Transverse colon (tissue), 4 donors: ENCODE data around the gene AKAP7. TPM values are rescaled to one million over a fixed set of nuclear protein-coding genes. Genes with fewer than 3 reads are reported as not detected.

ENCODE experiments used
- DNase-seq: peaks from one replicate; pipeline ENCODE4 v3.0.0-alpha.2; 2019
- H3K27ac ChIP-seq, 4 donors: fragments of 200-600 bp; sonication (generic); 2 replicates each; pipeline ENCODE4 v1.5.1; 2016 to 2018; ENCODE audit warnings: inconsistent platforms in 4 of 4
- H3K27me3 ChIP-seq: fragments of 200-600 bp; sonication (generic); 2 replicates; pipeline ENCODE4 v1.5.1; 2017; ENCODE audit warnings: inconsistent platforms
- H3K36me3 ChIP-seq, 4 donors: fragments of 200-600 bp; sonication (generic); 2 replicates each; pipeline ENCODE4 v1.5.1; 2017 to 2019; ENCODE audit warnings: inconsistent platforms in 4 of 4
- H3K4me1 ChIP-seq, 4 donors: fragments of 200-600 bp; sonication (generic); 2 replicates each; pipeline ENCODE4 v1.5.1; 2017 to 2020; ENCODE audit warnings: inconsistent platforms in 4 of 4
- H3K4me3 ChIP-seq, 4 donors: fragments of 200-600 bp; sonication (generic); 1 replicate in 1 of 4; 2 replicates in 3 of 4; pipeline versions ENCODE4 v1.5.1 to v1.6.1; 2017 to 2019; ENCODE audit warnings: inconsistent platforms in 4 of 4
- H3K9me3 ChIP-seq, 2 donors: fragments of 200-600 bp; sonication (generic); 2 replicates each; pipeline ENCODE4 v1.5.1; 2017 to 2019; ENCODE audit warnings: inconsistent platforms in 2 of 2
- EP300 ChIP-seq: sonication (generic); formaldehyde crosslinking; IDR thresholded peaks from one replicate; pipeline ENCODE4 v1.6.1; 2017; ENCODE audit warnings: antibody characterized with exemption, low read depth
- POLR2A ChIP-seq: fragments of 450-650 bp; IDR thresholded peaks from one replicate; pipeline ENCODE4 v1.6.1; 2016; ENCODE audit warnings: antibody characterized with exemption, mild to moderate bottlenecking, moderate library complexity
- POLR2AphosphoS5 ChIP-seq, 3 donors: sonication (generic); formaldehyde crosslinking; IDR thresholded peaks; one replicate each; pipeline ENCODE4 v1.6.1; 2016; ENCODE audit warnings: antibody characterized with exemption in 3 of 3
- WGBS, 2 donors: methylation state at CpG; one replicate each; pipeline ENCODE4 v1.1.5; 2018; ENCODE audit warnings: low coverage in 1 of 2; 5-methylcytosine and 5-hydroxymethylcytosine counted together
- in situ Hi-C, 4 donors: fragments of 200-750 bp; cut with MboI; loops; one replicate each; pipeline versions ENCODE4 v1.15.0 to v1.15.1; 2017; ENCODE audit warnings: low sequenced_read_pairs in 3 of 4, low pct_ligation_motif_present in 1 of 4, low pct_unique_long_range_greater_than_20kb in 1 of 4
- intact Hi-C: fragments of 100-400 bp; cut with DNase I; formaldehyde crosslinking; loops from one replicate; pipeline ENCODE4 v1.15.1; 2023; ENCODE audit warnings: low total_unique reads
- total RNA-seq, 4 donors: library from RNA; depleted of rRNA; stranded (reverse); fragments of >200 nt; gene quantifications; one replicate each; pipeline ENCODE4 v1.1.0, GENCODE V29; 2016
- TF ChIP-seq, protein P1 (sequence below), 5 experiments: fragments of 200-600 bp in 3 of 5; fragments of 450-650 bp in 2 of 5; sonication (generic) in 3 of 5; IDR thresholded peaks; 1 replicate in 2 of 5; 2 replicates in 3 of 5; pipeline ENCODE4 v1.5.1; 2016 to 2017; ENCODE audit warnings: antibody characterized with exemption in 5 of 5, inconsistent platforms in 3 of 5, mild to moderate bottlenecking in 2 of 5, moderate library complexity in 1 of 5

Gene AKAP7
- total RNA-seq, 4 donors from 2014 or later, result 4.9 to 19.1 (median 12.0) TPM

DNA sequence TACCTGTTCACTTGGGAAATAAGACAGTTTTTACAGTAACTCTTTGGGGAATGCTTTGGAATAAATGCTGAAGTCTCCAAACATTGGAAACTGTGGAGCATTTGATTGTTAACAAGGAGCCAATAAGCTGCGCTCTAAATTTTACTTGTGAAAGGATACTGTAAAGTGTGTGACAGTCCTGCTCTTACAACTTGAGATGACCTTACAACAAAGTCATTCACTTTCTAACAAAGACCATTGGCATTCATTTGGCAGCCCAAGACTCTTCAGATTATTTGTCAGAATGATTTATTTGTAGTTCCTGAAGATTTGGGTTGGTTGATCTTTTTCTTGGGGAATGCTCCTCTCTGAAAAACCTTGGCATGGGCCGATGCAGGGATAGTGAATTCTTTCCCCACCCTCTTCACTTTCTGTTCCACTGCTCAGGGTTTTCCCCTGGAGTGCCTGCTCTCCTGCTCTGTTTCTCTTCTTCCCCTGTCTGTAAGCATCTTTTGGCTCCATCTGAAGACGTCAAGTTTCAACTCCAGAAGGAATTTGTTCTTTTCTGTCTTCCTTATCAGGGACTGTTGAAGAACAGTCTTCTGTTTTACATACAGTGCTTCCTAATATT is 116.4 kb downstream of the AKAP7 start:
- Histone ChIP-seq H3K27ac (peak overlapping the region in 3 of 4 donors; percentile 69 to 70 (median 70)), H3K4me1 (peaks cover 8 to 34% (median 16%) of the 10 kb centered on the region in 4 donors), H3K4me3 (peak overlapping the region in 2 of 4 donors; percentile 35 to 50), H3K27me3 (no peaks in the 10 kb centered on the region), H3K36me3 (no peaks in the 10 kb centered on the region), H3K9me3 (no peaks in the 10 kb centered on the region)
- in situ Hi-C loops (no loop called here), intact Hi-C loops (no loop called here)
- 34 to 39% methylated on average over 3 of the region's 3 CpGs for WGBS, 2 donors
- TF ChIP-seq POLR2AphosphoS5 (IDR thresholded peaks at IDR 0.05) (no peak), EP300 (no peak), POLR2A (no peak)
- TF ChIP-seq, protein P1, sequence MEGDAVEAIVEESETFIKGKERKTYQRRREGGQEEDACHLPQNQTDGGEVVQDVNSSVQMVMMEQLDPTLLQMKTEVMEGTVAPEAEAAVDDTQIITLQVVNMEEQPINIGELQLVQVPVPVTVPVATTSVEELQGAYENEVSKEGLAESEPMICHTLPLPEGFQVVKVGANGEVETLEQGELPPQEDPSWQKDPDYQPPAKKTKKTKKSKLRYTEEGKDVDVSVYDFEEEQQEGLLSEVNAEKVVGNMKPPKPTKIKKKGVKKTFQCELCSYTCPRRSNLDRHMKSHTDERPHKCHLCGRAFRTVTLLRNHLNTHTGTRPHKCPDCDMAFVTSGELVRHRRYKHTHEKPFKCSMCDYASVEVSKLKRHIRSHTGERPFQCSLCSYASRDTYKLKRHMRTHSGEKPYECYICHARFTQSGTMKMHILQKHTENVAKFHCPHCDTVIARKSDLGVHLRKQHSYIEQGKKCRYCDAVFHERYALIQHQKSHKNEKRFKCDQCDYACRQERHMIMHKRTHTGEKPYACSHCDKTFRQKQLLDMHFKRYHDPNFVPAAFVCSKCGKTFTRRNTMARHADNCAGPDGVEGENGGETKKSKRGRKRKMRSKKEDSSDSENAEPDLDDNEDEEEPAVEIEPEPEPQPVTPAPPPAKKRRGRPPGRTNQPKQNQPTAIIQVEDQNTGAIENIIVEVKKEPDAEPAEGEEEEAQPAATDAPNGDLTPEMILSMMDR (IDR thresholded peaks at IDR 0.05), result no peak
- DNase-seq, result no peak

DNA sequence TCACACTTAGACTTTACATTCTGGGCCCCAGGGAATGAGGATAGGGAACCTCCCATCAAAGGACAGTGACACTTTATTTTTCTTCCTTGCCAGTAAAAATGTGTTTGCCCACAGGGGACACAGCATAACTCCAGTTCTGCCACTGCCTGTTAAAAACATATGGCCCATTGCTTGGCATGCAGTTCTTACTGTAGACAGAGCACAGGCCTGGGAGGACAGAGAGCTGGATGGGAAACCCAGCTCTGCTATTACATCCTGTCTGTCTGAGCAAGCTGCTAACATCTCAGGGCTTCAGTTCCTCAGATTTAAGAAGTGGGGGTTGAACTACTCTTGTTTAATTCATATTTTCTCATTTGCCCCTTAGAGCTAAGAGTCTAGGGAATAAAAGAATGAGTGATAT is 120.2 kb downstream of the AKAP7 start:
- Histone ChIP-seq H3K27me3 (no peaks in the 10 kb centered on the region), H3K4me1 (peaks cover 8 to 49% (median 22%) of the 10 kb centered on the region in 4 donors), H3K27ac (no peak overlapping the region), H3K36me3 (no peaks in the 10 kb centered on the region), H3K4me3 (no peak overlapping the region), H3K9me3 (no peaks in the 10 kb centered on the region)
- intact Hi-C loops (no loop called here), in situ Hi-C loops (no loop called here)
- DNase-seq, result no peak
- TF ChIP-seq EP300, result no peak
- TF ChIP-seq, protein P1 (IDR thresholded peaks at IDR 0.05), result no peak
- TF ChIP-seq POLR2A, result no peak
- TF ChIP-seq POLR2AphosphoS5 (IDR thresholded peaks at IDR 0.05), result no peak

- no peaks in the 10 kb centered on the region for H3K36me3 ChIP-seq
- H3K27me3 ChIP-seq, result no peaks in the 10 kb centered on the region
- in situ Hi-C loops, result no loop called here
- no peak for DNase-seq
- no peak overlapping the region for H3K27ac ChIP-seq
- TF ChIP-seq EP300 (no peak), POLR2A (no peak), POLR2AphosphoS5 (IDR thresholded peaks at IDR 0.05) (no peak)
- TF ChIP-seq, protein P1 (IDR thresholded peaks at IDR 0.05), result no peak
- WGBS, 2 donors, result 82 to 83% methylated on average over 2 of the region's 2 CpGs
- no peaks in the 10 kb centered on the region for H3K9me3 ChIP-seq
- H3K4me3 ChIP-seq, result no peak overlapping the region
- peaks cover 4 to 45% (median 19%) of the 10 kb centered on the region in 4 donors for H3K4me1 ChIP-seq
- intact Hi-C loops, result no loop called here
These were observed 120.6 kb downstream of the AKAP7 start for GRCh38 chr6:131255911-131256310.

DNA sequence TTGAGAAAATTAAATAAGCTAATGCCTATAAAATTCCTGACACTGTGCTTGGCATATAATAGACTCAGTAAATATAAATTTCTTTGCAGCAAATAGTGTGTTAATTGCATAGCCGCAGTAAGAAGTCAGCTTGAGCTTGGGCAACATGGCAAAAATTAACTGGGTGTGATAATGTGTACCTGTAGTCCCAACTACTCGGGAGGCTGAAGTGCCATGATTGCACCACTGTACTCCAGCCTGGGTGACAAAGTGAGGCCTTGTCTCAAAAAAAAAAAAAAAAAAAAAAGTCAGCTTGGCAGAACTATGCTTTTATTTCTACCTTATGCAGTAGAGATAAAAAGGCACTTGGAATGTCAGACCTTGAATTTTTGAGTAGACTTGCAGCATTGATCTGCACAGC is 121.8 kb downstream of the AKAP7 start:
- intact Hi-C loops, result no loop called here
- WGBS, 2 donors, result 64 to 75% methylated on average over 2 of the region's 2 CpGs
- Histone ChIP-seq H3K27me3 (no peaks in the 10 kb centered on the region), H3K27ac (peak overlapping the region; percentile 6 to 56 (median 48)), H3K4me1 (peaks cover 3 to 33% (median 12%) of the 10 kb centered on the region in 4 donors), H3K36me3 (no peaks in the 10 kb centered on the region), H3K9me3 (no peaks in the 10 kb centered on the region), H3K4me3 (no peak overlapping the region)
- in situ Hi-C loops, result no loop called here
- no peak for DNase-seq
- TF ChIP-seq POLR2A (no peak), POLR2AphosphoS5 (IDR thresholded peaks at IDR 0.05) (no peak), EP300 (no peak)
- TF ChIP-seq, protein P1 (IDR thresholded peaks at IDR 0.05), result no peak
